A549 treated with GW870086 at 1 μM for 4 hours (cell line): ENCODE measurements around the gene MRTO4. TPM values are rescaled to one million over a fixed set of nuclear protein-coding genes. Genes with fewer than 3 reads are reported as not detected.

Source experiments
- total RNA-seq: library from RNA; stranded (reverse); fragments of 200-300 nt; extraction: Qiagen RNA extraction; gene quantifications from 5 replicates; pipeline ENCODE4 v1.2.3, GENCODE V29; 2022; ENCODE audit warnings: low read depth

MRTO4 gene
- total RNA-seq, result 64.3 to 75.1 TPM (median 67.6 TPM) in 5 replicates

DNA sequence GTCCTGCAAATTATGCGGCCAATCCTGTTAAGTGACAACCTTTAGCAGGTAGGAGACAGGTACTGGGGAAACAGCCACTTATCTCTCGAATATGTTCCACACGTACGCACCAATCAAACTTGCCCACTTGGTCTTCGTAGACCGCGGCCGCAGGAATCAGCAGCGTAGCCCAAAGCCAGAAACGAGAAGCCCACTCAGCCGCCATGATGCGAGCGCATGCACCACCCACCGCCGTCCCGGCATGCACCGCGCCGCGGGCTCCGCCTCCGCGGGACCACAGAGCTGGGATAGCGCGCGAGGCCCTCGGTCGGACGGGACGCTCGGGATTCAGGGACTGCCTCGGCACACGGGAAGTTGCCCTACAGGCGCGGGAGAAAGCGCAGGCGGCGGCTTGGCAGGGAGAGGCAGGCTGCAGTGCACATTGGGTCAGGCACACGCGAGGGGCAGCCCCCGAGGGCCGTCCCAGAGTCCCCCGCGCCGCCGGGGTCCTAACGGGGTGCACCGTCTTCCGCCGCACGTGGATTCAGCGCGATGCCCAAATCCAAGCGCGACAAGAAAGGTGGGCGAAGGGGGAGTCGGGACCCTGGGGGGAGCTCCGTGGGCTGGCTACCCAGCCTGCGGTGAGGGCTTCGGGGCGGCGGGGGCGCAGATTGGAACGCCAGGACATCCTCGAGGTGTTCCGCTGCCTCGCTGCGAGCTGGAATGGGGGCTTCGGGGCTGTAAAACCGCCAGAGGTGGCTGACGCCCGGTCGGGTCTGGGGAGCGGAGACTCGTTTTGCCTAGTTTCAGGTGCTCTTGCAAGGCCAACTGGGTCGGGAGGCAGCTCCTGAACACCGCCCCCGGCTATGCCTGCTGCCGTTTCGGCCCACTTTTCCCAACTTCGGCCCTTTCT lies at the start of gene MRTO4, which contains the start of gene EMC1:
Gene MRTO4, plus strand, starts transcription at position 501 of the 892 bp plus-strand sequence. Its CDS starts 31 bp downstream, at position 532.
Gene EMC1, minus strand, starts transcription at position 220 of the 892 bp plus-strand sequence. Its CDS starts 15 bp downstream, at position 205.

DNA sequence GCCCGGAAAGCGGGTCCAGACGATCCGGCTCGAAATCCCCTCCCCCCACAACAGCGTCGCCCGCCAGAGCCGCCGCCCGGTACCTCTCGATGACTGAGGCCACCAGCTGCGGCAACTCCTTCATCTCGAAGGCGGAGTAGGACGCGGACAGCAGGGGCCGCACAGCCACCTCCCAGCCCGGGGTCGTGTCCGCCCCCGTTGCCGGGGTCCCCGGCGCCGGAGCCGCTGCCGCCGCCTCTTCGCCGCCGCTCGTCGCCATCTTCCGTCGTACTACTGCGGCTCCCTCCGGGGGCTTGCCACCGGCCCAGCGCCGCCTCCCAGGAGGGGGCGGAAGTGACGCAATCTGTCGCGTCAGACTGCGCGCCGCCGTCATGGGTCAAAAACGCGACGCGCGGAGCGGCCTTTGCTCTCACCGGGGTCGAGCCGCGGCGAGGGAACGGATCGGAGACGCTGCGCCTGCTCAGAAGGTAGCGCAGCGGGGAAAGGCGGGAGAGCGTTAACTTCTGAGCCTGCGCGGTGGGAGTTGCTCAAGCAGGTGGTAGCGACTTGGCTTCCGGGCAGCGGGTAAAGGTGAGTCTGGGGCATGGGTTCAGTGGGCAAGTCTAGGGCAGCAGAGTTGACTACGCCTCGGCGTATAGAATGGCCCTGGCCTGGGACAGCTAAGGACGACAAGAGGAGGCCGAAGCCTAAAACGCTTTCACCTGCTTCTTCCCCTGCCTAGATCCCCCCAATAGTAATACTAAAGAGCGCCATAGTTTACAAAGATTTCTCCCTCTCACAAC lies 41.4 kb upstream of the MRTO4 start, which contains the start of gene UBR4:
Gene UBR4, minus strand, starts transcription at position 277 of the 782 bp plus-strand sequence. Its CDS starts 18 bp downstream, at position 259.

DNA sequence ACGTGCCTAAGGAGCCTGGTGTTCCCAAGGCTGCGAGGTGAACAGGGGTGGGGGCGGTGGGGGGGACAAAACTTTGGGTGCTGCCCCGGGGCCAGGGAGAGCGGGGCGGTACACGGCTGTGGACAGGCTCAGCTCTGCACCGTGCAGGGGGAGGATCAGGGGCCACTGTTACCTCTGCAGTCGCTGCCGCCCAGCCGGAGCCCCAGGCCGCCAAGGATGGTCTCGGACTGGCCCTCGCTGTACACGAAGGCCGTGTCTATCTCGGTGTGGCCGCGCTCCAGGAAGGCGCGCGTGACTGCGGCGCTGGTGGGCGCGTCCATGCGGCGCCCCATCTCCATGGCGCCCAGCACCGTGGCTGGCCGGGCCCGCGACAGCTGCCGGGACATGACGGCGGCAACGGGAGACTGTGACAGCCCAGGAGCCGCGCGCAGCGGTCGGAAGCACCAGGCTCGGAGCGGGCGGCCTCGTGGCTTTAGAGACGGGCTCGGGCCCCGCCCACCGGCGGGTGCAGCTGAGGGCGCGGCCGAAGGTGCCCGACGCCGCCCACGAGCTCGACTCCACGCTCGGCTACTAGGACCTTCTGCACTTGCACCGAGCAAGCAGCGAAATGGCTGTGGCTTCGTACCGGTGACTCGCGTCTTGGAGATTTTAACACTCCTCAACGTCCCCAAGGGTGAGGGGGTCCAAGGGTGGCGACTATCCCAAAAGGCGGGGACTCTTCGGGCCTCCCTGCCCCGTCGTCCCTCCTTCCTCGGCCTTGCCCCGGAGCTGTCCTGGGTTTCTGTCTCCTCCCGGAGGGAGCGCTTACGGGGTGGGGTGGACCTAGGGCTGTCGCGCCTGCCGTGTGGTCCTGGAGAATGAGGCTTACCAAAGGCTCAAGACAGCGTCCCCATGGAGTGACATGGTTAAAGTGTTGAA lies 37.0 kb downstream of the MRTO4 start, which contains the start of gene AKR7A3:
Gene AKR7A3, minus strand, starts transcription at position 447 of the 918 bp plus-strand sequence. Its CDS starts 61 bp downstream, at position 386.

Other genes with a start within 250 kb of the MRTO4 start
- gene UBR4, start 41.5 kb upstream of the MRTO4 start, total RNA-seq, result 87.3 to 103 TPM (median 96.2 TPM) in 5 replicates
- 29.4 to 36.1 TPM (median 32.8 TPM) in 5 replicates for gene EMC1, start 281 bp upstream of the MRTO4 start, total RNA-seq
- gene AKR7A3, start 37.0 kb downstream of the MRTO4 start, total RNA-seq, result 0.11 to 0.21 TPM (median 0.16 TPM) in 4 of 5 replicates, not detected in the other
- 35.8 to 55.0 TPM (median 50.4 TPM) in 5 replicates for gene AKR7A2, start 60.3 kb downstream of the MRTO4 start, total RNA-seq
- gene SLC66A1, start 60.5 kb downstream of the MRTO4 start, total RNA-seq, result 16.0 to 23.9 TPM (median 21.4 TPM) in 5 replicates
- 226 to 247 TPM (median 237 TPM) in 5 replicates for gene CAPZB, start 233.7 kb downstream of the MRTO4 start, total RNA-seq